H54 (cell line): ENCODE results near the gene ATRN.
"Not testable (repeated sequence)": the region's sequence is repeated elsewhere in the genome, so short reads cannot be mapped to it uniquely, and the experiment has no call there.

Source experiments
- DNase-seq: peaks from one replicate; pipeline ENCODE4 v3.0.0; 2011; ENCODE audit warnings: low spot score, mixed read lengths; ENCODE audit not compliant: insufficient read length
- FAIRE-seq: peaks from 3 replicates; lab custom pipeline; 2011; peaks lifted over from hg19 to GRCh38; lab: Jason Lieb, UNC
- POLR2A ChIP-seq: IDR thresholded peaks from 2 replicates; pipeline ENCODE4 v1.6.1; 2011; ENCODE audit warnings: low read depth, mild to moderate bottlenecking, low read length

ATRN gene

GRCh38 chr20:3515379-3516170 lies 44.8 kb downstream of the ATRN start:
- no peak for TF ChIP-seq POLR2A
- FAIRE-seq = no peak
- no peak for DNase-seq

DNA sequence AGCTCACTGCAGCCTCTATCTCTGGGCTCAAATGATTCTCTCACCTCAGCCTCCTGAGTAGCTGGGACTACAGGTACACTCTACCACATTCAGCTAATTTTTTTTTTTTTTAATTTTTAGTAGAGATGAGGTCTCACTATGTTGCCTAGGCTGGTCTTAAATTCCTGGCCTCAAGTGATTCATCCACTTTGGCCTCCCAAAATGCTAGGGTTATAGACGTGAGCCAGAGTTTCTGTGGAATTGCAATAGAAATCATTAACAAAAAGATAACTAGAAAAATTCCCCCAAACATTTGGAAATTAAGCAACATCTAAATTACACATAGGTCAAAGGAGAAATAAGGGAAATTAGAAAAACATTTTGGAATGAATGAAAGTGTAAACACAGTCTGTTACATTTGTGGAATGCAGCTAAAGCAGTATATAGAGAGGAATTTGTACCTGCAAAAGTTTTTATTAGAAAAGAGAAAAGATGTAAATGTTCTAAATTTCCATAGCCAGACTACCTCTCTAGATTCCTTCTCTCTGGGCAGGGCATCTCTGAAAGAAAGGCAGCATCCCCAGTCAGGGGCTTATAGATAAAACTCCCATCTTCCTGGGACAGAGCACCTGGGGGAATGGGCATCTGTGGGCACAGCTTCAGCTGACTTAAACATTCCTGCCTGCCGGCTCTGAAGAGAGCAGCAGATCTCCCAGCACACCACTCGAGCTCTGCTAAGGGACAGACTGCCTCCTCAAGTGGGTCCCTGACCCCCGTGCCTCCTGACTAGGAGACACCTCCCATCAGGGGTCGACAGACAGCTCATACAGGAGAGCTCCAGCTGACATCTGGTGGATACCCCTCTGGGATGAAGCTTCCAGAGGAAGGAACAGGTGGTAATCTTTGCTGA lies 51.3 kb downstream of the ATRN start:
- DNase-seq (no peak), FAIRE-seq (no peak)
- no peak for TF ChIP-seq POLR2A

DNA sequence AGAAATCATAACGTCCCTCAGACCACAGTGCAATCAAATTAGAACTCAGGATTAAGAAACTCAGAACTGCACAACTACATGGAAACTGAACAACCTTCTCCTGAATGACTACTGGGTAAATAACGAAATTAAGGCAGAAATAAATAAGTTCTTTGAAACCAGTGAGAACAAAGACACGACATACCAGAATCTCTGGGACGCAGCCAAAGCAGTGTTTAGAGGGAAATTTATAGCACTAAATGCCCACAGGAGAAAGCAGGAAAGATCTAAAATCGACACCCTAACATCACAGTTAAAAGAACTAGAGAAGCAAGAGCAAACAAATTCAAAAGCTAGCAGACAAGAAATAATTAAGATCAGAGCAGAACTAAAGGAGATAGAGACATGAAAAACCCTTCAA lies 53.9 kb downstream of the ATRN start:
- not testable (repeated sequence) for DNase-seq, FAIRE-seq

- FAIRE-seq (no peak), DNase-seq (no peak)
- TF ChIP-seq POLR2A = no peak
These were observed 61.3 kb downstream of the ATRN start for GRCh38 chr20:3532089-3532615.

DNA sequence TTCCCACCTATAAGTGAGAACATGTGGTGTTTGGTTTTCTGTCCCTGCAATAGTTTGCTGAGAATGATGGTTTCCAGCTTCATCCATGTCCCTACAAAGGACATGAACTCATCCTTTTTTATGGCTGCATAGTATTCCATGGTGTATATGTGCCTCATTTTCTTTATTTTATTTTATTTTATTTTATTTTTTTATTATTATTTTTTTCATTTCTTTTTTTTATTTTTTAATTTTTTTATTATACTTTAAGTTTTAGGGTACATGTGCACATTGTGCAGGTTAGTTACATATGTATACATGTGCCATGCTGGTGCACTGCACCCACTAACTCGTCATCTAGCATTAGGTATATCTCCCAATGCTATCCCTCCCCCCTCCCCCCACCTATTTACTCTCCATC lies 66.9 kb downstream of the ATRN start:
- not testable (repeated sequence) for DNase-seq, FAIRE-seq

- no peak for TF ChIP-seq POLR2A
- DNase-seq = no peak
- FAIRE-seq = no peak
These were observed 68.7 kb downstream of the ATRN start for GRCh38 chr20:3539311-3540107.

- DNase-seq (no peak), FAIRE-seq (no peak)
- no peak for TF ChIP-seq POLR2A
These were observed 71.3 kb downstream of the ATRN start for GRCh38 chr20:3541887-3542721.

DNA sequence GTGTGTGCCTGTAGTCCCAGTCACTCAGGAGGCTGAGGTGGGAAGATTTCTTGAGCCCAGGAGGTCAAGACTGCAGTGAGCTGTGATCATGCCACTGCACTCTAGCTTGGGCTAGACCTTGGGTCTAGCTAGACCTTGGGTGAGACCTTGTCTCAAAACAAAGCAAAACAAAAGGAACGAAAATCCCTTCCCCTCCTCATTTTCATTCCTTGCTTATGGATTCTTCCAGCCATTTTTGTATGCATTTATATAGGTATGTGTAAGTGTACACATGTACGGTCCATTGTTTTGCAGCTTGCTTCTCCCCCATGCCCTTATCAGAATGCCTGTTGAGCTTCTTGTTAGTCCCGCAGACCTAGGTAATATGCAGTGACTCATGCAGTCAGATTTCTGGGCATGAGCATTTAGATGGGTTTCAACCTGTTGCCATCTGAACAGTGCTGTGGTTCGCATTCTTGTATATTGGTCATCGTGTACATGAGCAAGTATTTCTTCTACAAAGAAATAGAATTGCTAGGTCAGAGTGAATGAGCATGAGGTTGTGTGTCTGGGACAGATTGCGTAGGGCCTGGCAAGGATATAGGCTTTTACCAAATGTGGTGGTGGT lies 73.2 kb downstream of the ATRN start:
- TF ChIP-seq POLR2A = no peak
- DNase-seq (peak; percentile 11), FAIRE-seq (peak; percentile 15)

GRCh38 chr20:3545401-3545925 lies 74.6 kb downstream of the ATRN start:
- TF ChIP-seq POLR2A = no peak
- FAIRE-seq = no peak
- DNase-seq = no peak

DNA sequence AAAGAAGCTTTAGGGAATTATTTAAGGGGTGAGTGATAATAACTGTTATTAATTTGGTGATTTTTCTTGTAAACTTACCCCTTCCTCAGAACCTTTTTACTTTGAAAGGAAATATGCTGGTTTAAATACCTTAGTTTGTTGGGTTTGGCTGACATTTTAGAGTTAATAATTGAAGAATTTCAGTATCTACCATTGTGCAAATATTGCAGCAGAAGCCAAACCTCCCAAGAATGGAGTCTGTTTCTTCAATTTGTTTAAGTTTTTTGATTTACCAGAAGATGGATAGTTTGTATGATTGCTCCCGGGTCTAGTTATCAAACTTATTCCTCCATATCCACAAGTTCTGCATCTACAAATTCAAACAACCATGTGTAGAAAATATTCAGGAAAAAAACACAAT lies 77.1 kb downstream of the ATRN start:
- DNase-seq = no peak
- no peak for TF ChIP-seq POLR2A
- no peak for FAIRE-seq

DNA sequence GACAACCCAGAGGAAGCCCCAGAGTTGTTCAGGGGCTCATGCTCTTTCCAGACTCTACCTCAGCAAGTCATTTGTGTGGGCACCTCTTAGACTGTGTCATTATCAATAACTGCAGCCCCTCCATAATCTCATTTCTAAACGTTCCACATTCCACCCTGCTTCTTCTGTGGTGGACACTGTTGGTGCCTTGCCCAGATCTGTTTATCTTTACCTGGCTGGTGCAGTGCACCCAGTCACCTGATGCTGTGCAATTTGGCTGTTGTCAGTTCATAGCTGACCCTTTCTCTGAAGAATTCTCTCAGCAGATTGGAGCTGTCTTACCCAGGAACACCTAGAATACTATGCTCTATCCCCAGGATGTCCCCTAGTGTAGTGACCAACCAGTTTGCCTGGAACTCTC lies 80.0 kb downstream of the ATRN start:
- no peak for TF ChIP-seq POLR2A
- DNase-seq = no peak
- no peak for FAIRE-seq
